ENCODE results near the gene EML1. TPM values are rescaled to one million over a fixed set of nuclear protein-coding genes. Genes with fewer than 3 reads are reported as not detected.

EML1 gene
- total and polyA plus RNA-seq, 2 of the 13 experiments (the other 11 are each of a cell fraction or from before 2014, with no cell fraction given), result 0.59 to 1.7 TPM

DNA sequence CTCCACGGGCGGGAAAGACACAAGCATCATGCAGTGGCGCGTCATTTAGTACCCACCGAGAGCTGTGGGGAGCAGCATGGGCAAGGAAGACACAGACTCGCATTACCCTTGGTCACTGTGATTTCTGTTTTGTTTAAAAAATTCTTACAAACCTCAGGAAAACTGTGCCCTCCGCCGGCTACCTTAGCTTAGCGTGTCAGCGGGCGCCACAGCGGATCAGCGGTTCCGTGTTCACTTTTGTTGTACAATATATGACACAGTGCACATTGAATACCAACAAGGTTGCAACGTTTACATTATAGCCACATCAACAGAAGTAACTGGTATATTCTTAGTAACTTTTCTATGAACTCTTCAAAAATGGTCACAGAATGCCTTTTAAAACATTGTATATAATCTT, 146.9 kb downstream of the EML1 start:
- no peak overlapping the region for H3K4me2 ChIP-seq (ENCODE audit: low read depth, low read length)
- H3K79me2 ChIP-seq (ENCODE audit: insufficient read depth, low read length), result no peaks in the 10 kb centered on the region
- in situ Hi-C loops (cut with HindIII; ENCODE audit: extremely low pct_ligation_motif_present, low pct_unique_long_range_greater_than_20kb), result no loop called here
- no peaks in the 10 kb centered on the region for H3K27me3 ChIP-seq (ENCODE audit: control insufficient read depth in 1 of 2, insufficient read depth in 2 of 2, low read length in 2 of 2)
- BruUV-seq (replicated peaks), result no TSS peak
- no peak overlapping the region for H2AFZ ChIP-seq (ENCODE audit: low read length)
- CTCF ChIA-PET (ENCODE audit: low intra/inter-chr PET ratio, low total read pairs), result no interaction called here
- H3K9ac ChIP-seq (ENCODE audit: insufficient read depth, low read depth, low read length), result no peak overlapping the region
- TF ChIP-seq NCOA5 (CRISPR knock-in tag; IDR thresholded peaks at IDR 0.05), result no peak
- no peak for TF ChIP-seq KMT2B (CRISPR knock-in tag; IDR thresholded peaks at IDR 0.05)
- no peak for TF ChIP-seq SNAPC2 (CRISPR knock-in tag; IDR thresholded peaks at IDR 0.05)
- no peak for TF ChIP-seq ZNF121 (CRISPR knock-in tag; IDR thresholded peaks at IDR 0.05)
- TF ChIP-seq, protein P1, sequence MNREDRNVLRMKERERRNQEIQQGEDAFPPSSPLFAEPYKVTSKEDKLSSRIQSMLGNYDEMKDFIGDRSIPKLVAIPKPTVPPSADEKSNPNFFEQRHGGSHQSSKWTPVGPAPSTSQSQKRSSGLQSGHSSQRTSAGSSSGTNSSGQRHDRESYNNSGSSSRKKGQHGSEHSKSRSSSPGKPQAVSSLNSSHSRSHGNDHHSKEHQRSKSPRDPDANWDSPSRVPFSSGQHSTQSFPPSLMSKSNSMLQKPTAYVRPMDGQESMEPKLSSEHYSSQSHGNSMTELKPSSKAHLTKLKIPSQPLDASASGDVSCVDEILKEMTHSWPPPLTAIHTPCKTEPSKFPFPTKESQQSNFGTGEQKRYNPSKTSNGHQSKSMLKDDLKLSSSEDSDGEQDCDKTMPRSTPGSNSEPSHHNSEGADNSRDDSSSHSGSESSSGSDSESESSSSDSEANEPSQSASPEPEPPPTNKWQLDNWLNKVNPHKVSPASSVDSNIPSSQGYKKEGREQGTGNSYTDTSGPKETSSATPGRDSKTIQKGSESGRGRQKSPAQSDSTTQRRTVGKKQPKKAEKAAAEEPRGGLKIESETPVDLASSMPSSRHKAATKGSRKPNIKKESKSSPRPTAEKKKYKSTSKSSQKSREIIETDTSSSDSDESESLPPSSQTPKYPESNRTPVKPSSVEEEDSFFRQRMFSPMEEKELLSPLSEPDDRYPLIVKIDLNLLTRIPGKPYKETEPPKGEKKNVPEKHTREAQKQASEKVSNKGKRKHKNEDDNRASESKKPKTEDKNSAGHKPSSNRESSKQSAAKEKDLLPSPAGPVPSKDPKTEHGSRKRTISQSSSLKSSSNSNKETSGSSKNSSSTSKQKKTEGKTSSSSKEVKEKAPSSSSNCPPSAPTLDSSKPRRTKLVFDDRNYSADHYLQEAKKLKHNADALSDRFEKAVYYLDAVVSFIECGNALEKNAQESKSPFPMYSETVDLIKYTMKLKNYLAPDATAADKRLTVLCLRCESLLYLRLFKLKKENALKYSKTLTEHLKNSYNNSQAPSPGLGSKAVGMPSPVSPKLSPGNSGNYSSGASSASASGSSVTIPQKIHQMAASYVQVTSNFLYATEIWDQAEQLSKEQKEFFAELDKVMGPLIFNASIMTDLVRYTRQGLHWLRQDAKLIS (CRISPR knock-in tag; IDR thresholded peaks at IDR 0.05), result no peak
- no peak for TF ChIP-seq ZNF235 (CRISPR knock-in tag; IDR thresholded peaks at IDR 0.05; ENCODE audit: borderline replicate concordance)
- H4K20me1 ChIP-seq (ENCODE audit: insufficient read depth, low read length), result no peaks in the 10 kb centered on the region
- H3K4me3 ChIP-seq (replicated peaks in 1 of 3; ENCODE audit: insufficient read depth in 1 of 3, low read depth in 2 of 3, low read length in 3 of 3), result no peak overlapping the region
- no peak for ATAC-seq
- POLR2A ChIA-PET, result no interaction called here
- H3K4me1 ChIP-seq (ENCODE audit: insufficient read depth, low read length), result peaks cover 16% of the 10 kb centered on the region
- intact Hi-C loops (cut with micrococcal nuclease; ENCODE audit: unreplicated experiment), result no loop called here
- no peaks in the 10 kb centered on the region for H3K9me3 ChIP-seq (ENCODE audit: low read length)
- no peak overlapping the region for H3K27ac ChIP-seq (ENCODE audit: extremely low read length, insufficient read depth, low read length)
- no peak for FAIRE-seq
- DNase-seq (ENCODE audit: low spot score), result no peak
- 82% methylated on average over 15 of the region's 15 CpGs for WGBS (ENCODE audit: low lambda C conversion rate)
- H3K36me3 ChIP-seq (replicated peaks in 1 of 2; ENCODE audit: control insufficient read depth in 1 of 2, insufficient read depth in 2 of 2, low read length in 2 of 2), result no peaks in the 10 kb centered on the region
